Fibroblast of lung (primary cell): ENCODE data around the gene IL17RB.

ENCODE experiments used
- CTCF ChIP-seq, 2 donors: IDR thresholded peaks in 1 of 2; conservative IDR thresholded peaks in 1 of 2; 1 replicate in 1 of 2; 2 replicates in 1 of 2; pipeline ENCODE4 v1.5.1; 2011 to 2012; ENCODE audit warnings: low read length in 2 of 2, control low read depth in 1 of 2, inconsistent platforms in 1 of 2, low read depth in 1 of 2, mild to moderate bottlenecking in 1 of 2
- EZH2 ChIP-seq: IDR thresholded peaks from 2 replicates; pipeline ENCODE4 v1.5.1; 2012; ENCODE audit warnings: low read length, control low read depth, mild to moderate bottlenecking; ENCODE audit errors: missing control alignments

DNA sequence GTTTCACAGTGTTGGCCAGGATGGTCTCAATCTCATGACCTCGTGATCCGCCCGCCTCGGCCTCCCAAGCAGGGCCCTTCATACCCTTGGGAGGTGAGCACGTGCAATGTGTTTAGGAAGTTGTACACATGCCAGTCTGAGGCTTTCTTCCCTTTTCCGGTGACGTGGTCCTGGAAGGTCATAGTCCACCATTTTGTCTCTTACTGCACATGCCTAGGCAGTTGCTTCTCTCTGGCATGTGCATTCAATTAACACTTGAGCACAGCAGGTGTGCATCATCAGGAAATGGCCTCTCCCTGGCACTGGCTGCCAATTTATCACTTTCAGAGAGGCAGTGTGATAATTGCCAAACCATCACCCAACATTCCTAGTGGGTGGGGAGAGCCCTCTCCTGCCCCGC lies 67.0 kb downstream of the IL17RB start:
- no peak for TF ChIP-seq CTCF (conservative IDR thresholded peaks at IDR 0.05 in 1 of 2, IDR thresholded peaks at IDR 0.05 in 1 of 2; ENCODE audit: low read depth in 1 of 2, low read length in 2 of 2)
- TF ChIP-seq EZH2: no peak
